Measurements from ENCODE around the gene DPH3. TPM values are rescaled to one million over a fixed set of nuclear protein-coding genes. Genes with fewer than 3 reads are reported as not detected.

The DPH3 gene
- total RNA-seq, result 13.7 and 21.4 TPM in 2 replicates

GRCh38 chr3:16264708-16265454, at the start of gene DPH3, which contains the start of gene OXNAD1:
Gene DPH3 (minus strand): TSS chr3:16264943. CDS start chr3:16264876, 67 bp downstream.
Gene OXNAD1 (plus strand): TSS chr3:16265212. CDS start chr3:16270953, 5,741 bp downstream.

Other genes with a start within 250 kb of the DPH3 start
- gene GALNT15, start 90.3 kb downstream of the DPH3 start, total RNA-seq, result 0.11 TPM in 1 of 2 replicates, not detected in the other
- gene OXNAD1, start 269 bp upstream of the DPH3 start, total RNA-seq, result 7.5 and 8.9 TPM in 2 replicates
- gene RFTN1, start 248.8 kb upstream of the DPH3 start, total RNA-seq, result 23.9 and 28.7 TPM in 2 replicates

Measured in placental epithelial cell (primary cell).